Ishikawa (cell line): Measurements from ENCODE around the gene STRN4.

Experiments
- CEBPB ChIP-seq: IDR thresholded peaks from 2 replicates; pipeline ENCODE4 v1.6.1; 2012
- CREB1 ChIP-seq: IDR thresholded peaks from 2 replicates; pipeline ENCODE4 v1.6.1; 2012; ENCODE audit warnings: low read depth
- EGR1 ChIP-seq: IDR thresholded peaks from 2 replicates; pipeline ENCODE4 v1.6.1; 2012
- EP300 ChIP-seq: IDR thresholded peaks from 2 replicates; pipeline ENCODE4 v1.6.1; 2012; ENCODE audit warnings: borderline replicate concordance
- FOXM1 ChIP-seq: IDR thresholded peaks from 2 replicates; pipeline ENCODE4 v1.6.1; 2012; ENCODE audit warnings: low read depth, borderline replicate concordance
- NFIC ChIP-seq: IDR thresholded peaks from 2 replicates; pipeline ENCODE4 v1.6.1; 2012
- RAD21 ChIP-seq: IDR thresholded peaks from 2 replicates; pipeline ENCODE4 v1.6.1; 2012; ENCODE audit warnings: low read depth
- REST ChIP-seq: IDR thresholded peaks from 2 replicates; pipeline ENCODE4 v1.6.1; 2012; ENCODE audit warnings: low read depth, mild to moderate bottlenecking
- TAF1 ChIP-seq: IDR thresholded peaks from 2 replicates; pipeline ENCODE4 v1.6.1; 2012; ENCODE audit warnings: low read depth, mild to moderate bottlenecking
- TCF12 ChIP-seq: IDR thresholded peaks from 2 replicates; pipeline ENCODE4 v1.6.1; 2012; ENCODE audit warnings: low read depth
- TEAD4 ChIP-seq: IDR thresholded peaks from 2 replicates; pipeline ENCODE4 v1.6.1; 2012
- YY1 ChIP-seq: IDR thresholded peaks from 2 replicates; pipeline ENCODE4 v1.6.1; 2012; ENCODE audit warnings: low read depth
- ZBTB7A ChIP-seq: IDR thresholded peaks from 2 replicates; pipeline ENCODE4 v1.6.1; 2012; ENCODE audit warnings: low read depth
- TF ChIP-seq, protein P1 (sequence below): IDR thresholded peaks from 2 replicates; pipeline ENCODE4 v1.6.1; 2012
- TF ChIP-seq, protein P2 (sequence below): IDR thresholded peaks from 2 replicates; pipeline ENCODE4 v1.6.1; 2012

Gene STRN4

GRCh38 chr19:46785054-46785979 is 39.1 kb upstream of the STRN4 start:
- TF ChIP-seq, protein P1, sequence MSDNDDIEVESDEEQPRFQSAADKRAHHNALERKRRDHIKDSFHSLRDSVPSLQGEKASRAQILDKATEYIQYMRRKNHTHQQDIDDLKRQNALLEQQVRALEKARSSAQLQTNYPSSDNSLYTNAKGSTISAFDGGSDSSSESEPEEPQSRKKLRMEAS = peak; percentile 47
- 0 out of 2 replicates have a peak, but pooled peaks have one; percentile 8 for TF ChIP-seq ZBTB7A
- no peak for TF ChIP-seq TCF12
- no peak for TF ChIP-seq REST
- 0 out of 2 replicates have a peak, but pooled peaks have one; percentile 18 for TF ChIP-seq TEAD4
- TF ChIP-seq YY1 = no peak
- no peak for TF ChIP-seq RAD21
- TF ChIP-seq, protein P2, sequence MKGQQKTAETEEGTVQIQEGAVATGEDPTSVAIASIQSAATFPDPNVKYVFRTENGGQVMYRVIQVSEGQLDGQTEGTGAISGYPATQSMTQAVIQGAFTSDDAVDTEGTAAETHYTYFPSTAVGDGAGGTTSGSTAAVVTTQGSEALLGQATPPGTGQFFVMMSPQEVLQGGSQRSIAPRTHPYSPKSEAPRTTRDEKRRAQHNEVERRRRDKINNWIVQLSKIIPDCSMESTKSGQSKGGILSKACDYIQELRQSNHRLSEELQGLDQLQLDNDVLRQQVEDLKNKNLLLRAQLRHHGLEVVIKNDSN = no peak
- TF ChIP-seq CREB1 = no peak
- no peak for TF ChIP-seq EP300
- TF ChIP-seq FOXM1 = no peak
- TF ChIP-seq EGR1 = no peak
- no peak for TF ChIP-seq CEBPB
- no peak for TF ChIP-seq NFIC
- no peak; the same call in 1 of the 2 replicates for TF ChIP-seq TAF1

GRCh38 chr19:46784262-46785053 is 38.2 kb upstream of the STRN4 start:
- TF ChIP-seq CEBPB (peak; percentile 80), TCF12 (peak; percentile 77), ZBTB7A (peak; percentile 49; the same call in 1 of the 2 replicates), EP300 (peak; percentile 69; the same call in 1 of the 2 replicates), TAF1 (peak; percentile 56; the same call in 1 of the 2 replicates), NFIC (peak; percentile 39; the same call in 1 of the 2 replicates), RAD21 (no peak; the same call in 1 of the 2 replicates), REST (no peak), YY1 (0 out of 2 replicates have a peak, but pooled peaks have one; percentile 23), FOXM1 (no peak), TEAD4 (peak; percentile 77), EGR1 (peak; percentile 53; the same call in 1 of the 2 replicates)
- TF ChIP-seq, protein P1 = peak; percentile 87
- TF ChIP-seq, protein P2 = no peak; the same call in 1 of the 2 replicates

- TF ChIP-seq TEAD4 (no peak), EP300 (no peak), NFIC (peak; percentile 48; the same call in 1 of the 2 replicates)
Measured at GRCh38 chr19:46783670-46784069, 37.4 kb upstream of the STRN4 start.

GRCh38 chr19:46782355-46783019 is 36.2 kb upstream of the STRN4 start:
- TF ChIP-seq NFIC (no peak), EGR1 (no peak), TAF1 (no peak), REST (no peak), CEBPB (no peak), YY1 (no peak), CREB1 (no peak), TEAD4 (no peak), RAD21 (no peak), TCF12 (no peak), EP300 (no peak), ZBTB7A (no peak), FOXM1 (no peak)
- TF ChIP-seq, protein P1 = no peak
- TF ChIP-seq, protein P2 = no peak
